Stomach (tissue), 4 donors: ENCODE measurements around the gene ZNF440.

Experiments
- CTCF ChIP-seq, 7 experiments: fragments of 450-650 bp in 4 of 7; fragments of 200-600 bp in 3 of 7; sonication (generic) in 3 of 7; IDR thresholded peaks; one replicate each; pipeline ENCODE4 v1.5.1; 2016 to 2019; ENCODE audit warnings: antibody characterized with exemption in 7 of 7, control low read depth in 2 of 7, mild to moderate bottlenecking in 1 of 7
- POLR2A ChIP-seq, 4 donors: fragments of 450-650 bp; IDR thresholded peaks; one replicate each; pipeline ENCODE4 v1.6.1; 2016; ENCODE audit warnings: antibody characterized with exemption in 4 of 4, control low read depth in 2 of 4, mild to moderate bottlenecking in 1 of 4, moderate library complexity in 1 of 4
- POLR2AphosphoS5 ChIP-seq, 3 donors: sonication (generic); formaldehyde crosslinking; IDR thresholded peaks; one replicate each; pipeline ENCODE4 v1.6.1; 2016; ENCODE audit warnings: antibody characterized with exemption in 3 of 3

- TF ChIP-seq POLR2A (IDR thresholded peaks at IDR 0.05), result no peak
- TF ChIP-seq CTCF (IDR thresholded peaks at IDR 0.05), result no peak
- no peak for TF ChIP-seq POLR2AphosphoS5 (IDR thresholded peaks at IDR 0.05)
Observed at GRCh38 chr19:11843722-11844121, 29.6 kb downstream of the ZNF440 start.
